Gastroesophageal sphincter (tissue), 3 donors: Measurements from ENCODE around the gene WDR75.

Source experiments
- POLR2A ChIP-seq, 2 donors: fragments of 450-650 bp; IDR thresholded peaks; one replicate each; pipeline ENCODE4 v1.6.1; 2017; ENCODE audit warnings: antibody characterized with exemption in 2 of 2, mild to moderate bottlenecking in 2 of 2, moderate library complexity in 1 of 2
- TF ChIP-seq, protein P1 (sequence below), 4 experiments: fragments of 200-600 bp in 2 of 4; fragments of 450-650 bp in 2 of 4; sonication (generic) in 1 of 4; IDR thresholded peaks; one replicate each; pipeline ENCODE4 v1.5.1; 2017 to 2019; ENCODE audit warnings: antibody characterized with exemption in 4 of 4, mild to moderate bottlenecking in 2 of 4, moderate library complexity in 2 of 4

DNA sequence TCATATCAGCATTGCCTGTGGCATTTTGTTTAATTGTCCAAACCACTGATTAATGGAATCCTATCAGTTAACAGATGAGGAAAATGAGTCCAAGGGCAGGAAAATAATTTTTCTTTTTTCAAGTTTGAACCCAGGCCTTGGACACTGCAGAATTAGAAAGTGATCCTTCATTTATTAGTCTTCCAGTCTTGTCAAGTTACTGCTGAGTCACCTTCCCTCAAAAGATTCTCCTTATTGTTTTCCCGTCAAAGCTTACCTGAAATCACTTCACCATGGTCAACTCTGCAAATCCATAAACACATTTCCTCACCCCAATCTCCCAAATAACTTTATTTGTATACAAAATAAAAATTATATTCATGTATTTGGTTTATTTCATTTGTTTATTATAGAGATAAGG is 57.9 kb downstream of the WDR75 start:
- TF ChIP-seq POLR2A (IDR thresholded peaks at IDR 0.05), result no peak
- TF ChIP-seq, protein P1, sequence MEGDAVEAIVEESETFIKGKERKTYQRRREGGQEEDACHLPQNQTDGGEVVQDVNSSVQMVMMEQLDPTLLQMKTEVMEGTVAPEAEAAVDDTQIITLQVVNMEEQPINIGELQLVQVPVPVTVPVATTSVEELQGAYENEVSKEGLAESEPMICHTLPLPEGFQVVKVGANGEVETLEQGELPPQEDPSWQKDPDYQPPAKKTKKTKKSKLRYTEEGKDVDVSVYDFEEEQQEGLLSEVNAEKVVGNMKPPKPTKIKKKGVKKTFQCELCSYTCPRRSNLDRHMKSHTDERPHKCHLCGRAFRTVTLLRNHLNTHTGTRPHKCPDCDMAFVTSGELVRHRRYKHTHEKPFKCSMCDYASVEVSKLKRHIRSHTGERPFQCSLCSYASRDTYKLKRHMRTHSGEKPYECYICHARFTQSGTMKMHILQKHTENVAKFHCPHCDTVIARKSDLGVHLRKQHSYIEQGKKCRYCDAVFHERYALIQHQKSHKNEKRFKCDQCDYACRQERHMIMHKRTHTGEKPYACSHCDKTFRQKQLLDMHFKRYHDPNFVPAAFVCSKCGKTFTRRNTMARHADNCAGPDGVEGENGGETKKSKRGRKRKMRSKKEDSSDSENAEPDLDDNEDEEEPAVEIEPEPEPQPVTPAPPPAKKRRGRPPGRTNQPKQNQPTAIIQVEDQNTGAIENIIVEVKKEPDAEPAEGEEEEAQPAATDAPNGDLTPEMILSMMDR (IDR thresholded peaks at IDR 0.05), result no peak
